ENCODE measurements around the gene MTHFSD. TPM values are rescaled to one million over a fixed set of nuclear protein-coding genes. Genes with fewer than 3 reads are reported as not detected.
A peak's percentile ranks its signal among the peaks of the same experiment; 100 is the strongest.

MTHFSD gene
- total RNA-seq, 4 donors from 2014 or later = 10.1 to 17.9 (median 15.5) TPM

DNA sequence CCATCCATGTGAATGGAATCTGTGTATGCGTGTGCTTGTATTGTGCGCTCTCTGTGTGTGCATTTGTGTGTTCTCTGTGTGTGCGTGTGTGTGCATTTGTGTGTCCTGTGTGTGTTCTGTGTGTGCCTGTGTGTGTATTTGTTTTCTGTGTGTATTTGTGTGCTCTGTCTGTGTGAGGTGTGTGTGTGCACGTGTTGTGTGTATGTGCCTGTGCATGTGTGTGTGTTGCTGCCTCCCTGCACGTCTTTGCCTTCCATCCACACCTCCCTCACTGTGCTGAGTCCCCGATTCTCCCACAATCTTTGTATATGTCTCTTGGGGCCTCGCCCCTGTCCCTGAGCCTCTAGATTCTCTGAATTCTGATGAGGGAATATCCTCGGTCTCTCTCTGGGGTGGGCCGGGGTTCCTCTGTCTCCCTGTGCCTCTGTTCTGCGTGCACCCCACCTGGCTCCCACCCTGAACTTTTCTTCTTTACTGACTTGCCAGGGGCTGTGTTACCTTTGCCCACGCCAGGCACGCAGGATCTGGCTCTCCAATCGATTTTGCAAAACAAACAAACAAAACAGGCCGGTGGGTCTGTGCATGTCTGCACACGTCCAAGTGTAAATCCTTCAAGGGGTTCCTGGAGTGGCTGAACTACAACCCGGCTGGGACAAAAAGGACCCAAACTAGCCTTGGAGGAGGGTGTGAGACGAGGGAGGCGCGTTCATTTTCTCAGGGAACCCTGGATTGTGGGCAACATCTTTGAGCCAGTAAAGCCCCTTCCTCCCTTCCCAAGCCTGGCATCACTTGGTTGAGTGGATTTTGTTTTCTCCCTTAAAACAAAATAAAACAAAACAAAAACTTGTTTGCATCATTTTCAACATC is 52.8 kb downstream of the MTHFSD start:
- Histone ChIP-seq H3K36me3 (no peaks in the 10 kb centered on the region), H3K27ac (replicated peaks in 1 of 4) (peak overlapping the region; percentile 95 to 100 (median 98)), H3K9me3 (no peaks in the 10 kb centered on the region), H3K4me1 (peaks cover 18 to 99% (median 96%) of the 10 kb centered on the region in 4 donors), H3K27me3 (peaks cover 0 to 77% (median 3%) of the 10 kb centered on the region in 4 donors), H3K4me3 (peak overlapping the region; percentile 81 to 91 (median 84))
- TF ChIP-seq POLR2A (IDR thresholded peaks at IDR 0.05; ENCODE audit: low read depth) = no peak
- TF ChIP-seq POLR2AphosphoS5 (IDR thresholded peaks at IDR 0.05) = peak in 1 of 2 donors; percentile 31
- no peak for TF ChIP-seq EP300 (IDR thresholded peaks at IDR 0.05)
- TF ChIP-seq, protein P1, sequence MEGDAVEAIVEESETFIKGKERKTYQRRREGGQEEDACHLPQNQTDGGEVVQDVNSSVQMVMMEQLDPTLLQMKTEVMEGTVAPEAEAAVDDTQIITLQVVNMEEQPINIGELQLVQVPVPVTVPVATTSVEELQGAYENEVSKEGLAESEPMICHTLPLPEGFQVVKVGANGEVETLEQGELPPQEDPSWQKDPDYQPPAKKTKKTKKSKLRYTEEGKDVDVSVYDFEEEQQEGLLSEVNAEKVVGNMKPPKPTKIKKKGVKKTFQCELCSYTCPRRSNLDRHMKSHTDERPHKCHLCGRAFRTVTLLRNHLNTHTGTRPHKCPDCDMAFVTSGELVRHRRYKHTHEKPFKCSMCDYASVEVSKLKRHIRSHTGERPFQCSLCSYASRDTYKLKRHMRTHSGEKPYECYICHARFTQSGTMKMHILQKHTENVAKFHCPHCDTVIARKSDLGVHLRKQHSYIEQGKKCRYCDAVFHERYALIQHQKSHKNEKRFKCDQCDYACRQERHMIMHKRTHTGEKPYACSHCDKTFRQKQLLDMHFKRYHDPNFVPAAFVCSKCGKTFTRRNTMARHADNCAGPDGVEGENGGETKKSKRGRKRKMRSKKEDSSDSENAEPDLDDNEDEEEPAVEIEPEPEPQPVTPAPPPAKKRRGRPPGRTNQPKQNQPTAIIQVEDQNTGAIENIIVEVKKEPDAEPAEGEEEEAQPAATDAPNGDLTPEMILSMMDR (IDR thresholded peaks at IDR 0.05) = no peak
- intact Hi-C loops (cut with DNase I) = no loop called here
- DNase-seq (ENCODE audit: extremely low spot score) = no peak
- WGBS = 41% methylated on average over 19 of the region's 19 CpGs

DNA sequence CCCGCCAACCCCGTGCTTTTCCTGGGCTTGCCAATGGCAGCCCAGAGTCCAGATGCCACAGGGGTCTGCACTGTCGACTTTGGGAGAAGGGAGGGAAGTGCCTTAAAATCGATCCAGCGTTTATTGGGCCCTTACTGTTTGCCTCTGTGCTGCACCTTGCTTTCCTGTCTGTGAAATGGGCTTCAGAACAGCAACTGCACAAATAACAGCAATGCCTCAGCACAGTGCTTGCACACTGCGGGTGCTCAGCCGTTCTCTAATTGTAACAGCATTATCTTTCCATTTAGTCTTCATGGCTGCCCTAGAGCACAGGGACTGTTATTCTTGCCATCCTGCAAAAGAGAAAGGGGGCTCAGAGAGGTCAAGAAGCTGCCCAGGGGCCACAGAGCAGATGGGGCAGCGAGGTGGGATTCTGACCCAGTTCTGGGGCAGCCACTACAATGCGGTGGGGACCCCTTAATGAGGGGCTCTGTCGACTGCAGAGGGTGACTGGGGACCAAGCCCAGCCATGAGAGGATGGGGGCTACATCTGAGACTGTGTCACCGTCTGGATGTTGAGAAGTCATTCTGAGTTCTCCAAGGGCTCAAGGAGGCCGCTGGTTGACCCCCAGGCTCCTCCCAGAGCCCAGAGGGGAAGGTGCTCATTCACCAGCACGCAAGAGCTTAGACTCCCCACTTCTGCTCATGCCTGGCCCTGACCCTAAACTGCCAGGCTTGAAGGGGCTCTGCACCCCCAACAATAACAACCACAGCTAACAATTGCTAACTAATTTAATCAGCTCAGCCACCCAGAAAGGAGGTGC is 54.1 kb downstream of the MTHFSD start:
- H3K9me3 ChIP-seq = no peaks in the 10 kb centered on the region
- peak overlapping the region; percentile 95 to 100 (median 98) for H3K27ac ChIP-seq (replicated peaks in 1 of 4)
- TF ChIP-seq POLR2AphosphoS5 (IDR thresholded peaks at IDR 0.05) (peak in 1 of 2 donors; percentile 17), POLR2A (IDR thresholded peaks at IDR 0.05; ENCODE audit: low read depth) (no peak)
- peaks cover 0 to 77% (median 4%) of the 10 kb centered on the region in 4 donors for H3K27me3 ChIP-seq
- intact Hi-C loops (cut with DNase I) = no loop called here
- WGBS = 47% methylated on average over 13 of the region's 13 CpGs
- peaks cover 20 to 99% (median 93%) of the 10 kb centered on the region in 4 donors for H3K4me1 ChIP-seq
- H3K36me3 ChIP-seq = no peaks in the 10 kb centered on the region
- DNase-seq (ENCODE audit: extremely low spot score) = no peak
- H3K4me3 ChIP-seq = peak overlapping the region in 3 of 4 donors; percentile 68 to 82 (median 81)

DNA sequence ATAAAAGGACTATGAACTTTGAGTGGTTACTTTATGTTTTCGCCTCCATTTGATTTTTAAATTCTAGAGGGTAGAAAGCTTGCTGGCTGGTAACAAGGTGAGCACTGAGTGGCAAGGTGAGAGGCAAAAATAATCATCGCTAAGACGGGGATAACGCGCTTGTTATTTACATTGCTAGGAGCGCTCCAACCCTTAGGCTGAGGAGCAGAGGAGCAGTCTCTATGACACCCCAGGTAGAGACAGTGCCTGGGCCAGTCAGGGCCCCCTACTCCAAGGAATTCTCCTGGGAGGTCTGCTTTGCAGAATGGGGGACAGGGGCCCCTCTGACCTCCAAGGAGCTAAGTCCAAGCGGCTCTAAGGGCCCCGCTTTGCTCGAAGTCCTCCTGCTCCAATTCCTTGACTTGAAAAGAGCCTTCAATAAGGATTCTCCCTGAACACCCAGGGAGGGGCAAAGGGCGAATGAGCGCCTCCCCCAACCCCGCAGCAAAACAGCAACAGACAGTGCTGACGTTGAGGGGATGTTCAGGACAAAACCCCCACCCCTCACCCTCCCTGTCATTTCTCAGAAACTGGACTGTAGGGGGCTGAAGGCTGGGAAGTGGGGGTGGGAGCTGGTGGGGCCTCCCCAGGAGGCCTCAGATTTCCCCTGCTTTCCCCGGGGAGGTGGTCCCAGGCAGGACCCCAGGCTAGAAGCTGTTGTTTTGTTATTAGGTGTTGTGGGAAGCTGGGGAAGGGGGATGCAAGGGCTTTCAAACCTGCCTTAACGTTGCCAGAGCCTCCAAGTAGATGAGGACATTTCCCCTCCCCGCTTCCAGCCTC is 54.9 kb downstream of the MTHFSD start:
- no peaks in the 10 kb centered on the region for H3K9me3 ChIP-seq
- WGBS = 41% methylated on average over 16 of the region's 16 CpGs
- peaks cover 17 to 95% (median 93%) of the 10 kb centered on the region in 4 donors for H3K4me1 ChIP-seq
- no peak for DNase-seq (ENCODE audit: extremely low spot score)
- peak overlapping the region; percentile 13 to 81 (median 64) for H3K4me3 ChIP-seq
- peaks cover 0 to 77% (median 4%) of the 10 kb centered on the region in 4 donors for H3K27me3 ChIP-seq
- peak overlapping the region; percentile 95 to 100 (median 98) for H3K27ac ChIP-seq (replicated peaks in 1 of 4)
- intact Hi-C loops (cut with DNase I) = loop anchor here (5.0 kb wide), 1 partner anchor 43 kb away; no protein-coding TSS in a partner anchor
- TF ChIP-seq POLR2A (IDR thresholded peaks at IDR 0.05; ENCODE audit: low read depth) (no peak), EP300 (IDR thresholded peaks at IDR 0.05) (peak; percentile 82), POLR2AphosphoS5 (IDR thresholded peaks at IDR 0.05) (peak; percentile 43 to 65)
- TF ChIP-seq, protein P1 (IDR thresholded peaks at IDR 0.05) = no peak
- no peaks in the 10 kb centered on the region for H3K36me3 ChIP-seq

DNA sequence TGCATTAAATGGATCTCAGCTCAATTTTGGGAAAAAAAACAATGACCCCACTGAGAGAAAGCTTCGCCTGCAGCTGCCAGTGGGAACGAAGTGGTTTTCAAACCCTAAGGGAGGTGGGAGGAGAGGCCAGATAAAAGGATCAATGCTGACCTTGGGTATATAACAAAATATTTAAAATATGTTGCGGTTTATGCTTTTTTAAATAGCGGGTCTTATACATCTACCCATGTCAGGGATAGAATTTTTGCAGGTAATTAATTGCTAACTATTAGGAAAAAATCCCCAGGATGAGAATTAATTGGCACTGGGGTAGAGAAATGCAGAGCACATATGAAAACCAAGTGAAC is 55.6 kb downstream of the MTHFSD start:
- Histone ChIP-seq H3K4me1 (peaks cover 16 to 95% (median 92%) of the 10 kb centered on the region in 4 donors), H3K4me3 (peak overlapping the region; percentile 55 to 81 (median 64)), H3K36me3 (no peaks in the 10 kb centered on the region), H3K27ac (replicated peaks in 1 of 4) (peak overlapping the region; percentile 95 to 100 (median 98)), H3K9me3 (no peaks in the 10 kb centered on the region), H3K27me3 (peaks cover 0 to 77% (median 4%) of the 10 kb centered on the region in 4 donors)
- no peak for DNase-seq (ENCODE audit: extremely low spot score)
- intact Hi-C loops (cut with DNase I) = loop anchor here (5.0 kb wide), 1 partner anchor 42 kb away; no protein-coding TSS in a partner anchor
- 35% methylated on average over 4 of the region's 4 CpGs for WGBS
- TF ChIP-seq EP300 (IDR thresholded peaks at IDR 0.05) (no peak), POLR2AphosphoS5 (IDR thresholded peaks at IDR 0.05) (no peak), POLR2A (IDR thresholded peaks at IDR 0.05; ENCODE audit: low read depth) (no peak)
- TF ChIP-seq, protein P1 (IDR thresholded peaks at IDR 0.05) = no peak
